NCI-H1417 treated with DMSO at 0.1 percent for 48 hours (cell line): ENCODE measurements around the gene FBXL2.

ENCODE experiments used
- DNase-seq: peaks from one replicate; lab custom pipeline; 2025; lab: John Stamatoyannopoulos, UW

The FBXL2 gene

GRCh38 chr3:33430061-33430460, 152.8 kb downstream of the FBXL2 start:
- no peak for DNase-seq

- DNase-seq = no peak
Observed at GRCh38 chr3:33430571-33430970, 153.3 kb downstream of the FBXL2 start.

- DNase-seq = no peak
Observed at GRCh38 chr3:33433843-33434242, 156.6 kb downstream of the FBXL2 start.
